NCI-H345 treated with DMSO at 0.1 percent for 48 hours (cell line): ENCODE measurements around the gene ABR.
"Not testable (repeated sequence)": the region's sequence is repeated elsewhere in the genome, so short reads cannot be mapped to it uniquely, and the experiment has no call there.

Source experiments
- DNase-seq: peaks from one replicate; lab custom pipeline; 2025; ENCODE audit not compliant: unreplicated experiment; lab: John Stamatoyannopoulos, UW

The ABR gene

GRCh38 chr17:1122533-1123392 lies 57.0 kb downstream of the ABR start:
- no peak for DNase-seq

- not testable (repeated sequence) for DNase-seq
Measured at GRCh38 chr17:1121442-1121817, 58.4 kb downstream of the ABR start.

- no peak for DNase-seq
Measured at GRCh38 chr17:1120596-1121441, 59.0 kb downstream of the ABR start.

GRCh38 chr17:1119924-1120323 lies 59.9 kb downstream of the ABR start:
- DNase-seq, result no peak

- no peak for DNase-seq
Measured at GRCh38 chr17:1116602-1117001, 63.2 kb downstream of the ABR start.

- DNase-seq, result no peak
Measured at GRCh38 chr17:1112875-1113274, 66.9 kb downstream of the ABR start.

- DNase-seq, result no peak
Measured at GRCh38 chr17:1111599-1112443, 68.0 kb downstream of the ABR start.

- DNase-seq, result no peak
Measured at GRCh38 chr17:1110862-1111598, 68.8 kb downstream of the ABR start.

- no peak for DNase-seq
Measured at GRCh38 chr17:1110541-1110861, 69.3 kb downstream of the ABR start.

GRCh38 chr17:1109606-1110540 lies 69.9 kb downstream of the ABR start:
- no peak for DNase-seq

- no peak for DNase-seq
Measured at GRCh38 chr17:1108765-1109605, 70.8 kb downstream of the ABR start.

- no peak for DNase-seq
Measured at GRCh38 chr17:1108478-1108764, 71.4 kb downstream of the ABR start.

GRCh38 chr17:1107777-1108477 lies 71.9 kb downstream of the ABR start:
- no peak for DNase-seq

- no peak for DNase-seq
Measured at GRCh38 chr17:1107083-1107776, 72.6 kb downstream of the ABR start.

GRCh38 chr17:1104222-1104621 lies 75.6 kb downstream of the ABR start:
- no peak for DNase-seq

- no peak for DNase-seq
Measured at GRCh38 chr17:1100382-1100781, 79.4 kb downstream of the ABR start.

- DNase-seq, result no peak
Measured at GRCh38 chr17:1099242-1099641, 80.5 kb downstream of the ABR start.
